ENCODE measurements around the gene ARL11. TPM values are rescaled to one million over a fixed set of nuclear protein-coding genes. Genes with fewer than 3 reads are reported as not detected.

The ARL11 gene
- total and polyA plus RNA-seq, 2 experiments from 2014 or later = 0.10 TPM; not detected in 1

GRCh38 chr13:49651570-49652354, 23.5 kb downstream of the ARL11 start:
- Histone ChIP-seq H4K20me1 (ENCODE audit: insufficient read depth, poor library complexity, severe bottlenecking) (no peaks in the 10 kb centered on the region), H3K4me3 (no peak overlapping the region), H3K9me3 (ENCODE audit: low read depth) (no peaks in the 10 kb centered on the region), H3K27ac (no peak overlapping the region), H3K4me1 (ENCODE audit: insufficient read depth) (no peaks in the 10 kb centered on the region), H2AFZ (no peak overlapping the region), H3K79me2 (no peaks in the 10 kb centered on the region), H3K27me3 (no peaks in the 10 kb centered on the region), H3K4me2 (no peak overlapping the region), H3K36me3 (replicated peaks; ENCODE audit: insufficient read depth, low read depth) (no peaks in the 10 kb centered on the region), H3K9me2 (replicated peaks; ENCODE audit: insufficient read depth) (no peaks in the 10 kb centered on the region)
- DNase-seq (ENCODE audit: low spot score) = no peak
- 85% methylated on average over 17 of the region's 17 CpGs for WGBS (ENCODE audit: low lambda C conversion rate, missing lambda C conversion rate)
- TF ChIP-seq EZH2phosphoT487 (IDR thresholded peaks at IDR 0.05; ENCODE audit: low read depth, severe bottlenecking, unreplicated experiment) (no peak), EZH2 (IDR thresholded peaks at IDR 0.05; ENCODE audit: borderline replicate concordance) (no peak)
- TF ChIP-seq, protein P1, sequence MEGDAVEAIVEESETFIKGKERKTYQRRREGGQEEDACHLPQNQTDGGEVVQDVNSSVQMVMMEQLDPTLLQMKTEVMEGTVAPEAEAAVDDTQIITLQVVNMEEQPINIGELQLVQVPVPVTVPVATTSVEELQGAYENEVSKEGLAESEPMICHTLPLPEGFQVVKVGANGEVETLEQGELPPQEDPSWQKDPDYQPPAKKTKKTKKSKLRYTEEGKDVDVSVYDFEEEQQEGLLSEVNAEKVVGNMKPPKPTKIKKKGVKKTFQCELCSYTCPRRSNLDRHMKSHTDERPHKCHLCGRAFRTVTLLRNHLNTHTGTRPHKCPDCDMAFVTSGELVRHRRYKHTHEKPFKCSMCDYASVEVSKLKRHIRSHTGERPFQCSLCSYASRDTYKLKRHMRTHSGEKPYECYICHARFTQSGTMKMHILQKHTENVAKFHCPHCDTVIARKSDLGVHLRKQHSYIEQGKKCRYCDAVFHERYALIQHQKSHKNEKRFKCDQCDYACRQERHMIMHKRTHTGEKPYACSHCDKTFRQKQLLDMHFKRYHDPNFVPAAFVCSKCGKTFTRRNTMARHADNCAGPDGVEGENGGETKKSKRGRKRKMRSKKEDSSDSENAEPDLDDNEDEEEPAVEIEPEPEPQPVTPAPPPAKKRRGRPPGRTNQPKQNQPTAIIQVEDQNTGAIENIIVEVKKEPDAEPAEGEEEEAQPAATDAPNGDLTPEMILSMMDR (IDR thresholded peaks at IDR 0.05; ENCODE audit: poor library complexity) = no peak

- Histone ChIP-seq H3K79me2 (no peaks in the 10 kb centered on the region), H3K4me3 (no peak overlapping the region), H3K27ac (no peak overlapping the region), H3K4me2 (no peak overlapping the region), H4K20me1 (ENCODE audit: insufficient read depth, poor library complexity, severe bottlenecking) (no peaks in the 10 kb centered on the region), H3K4me1 (ENCODE audit: insufficient read depth) (no peaks in the 10 kb centered on the region), H3K36me3 (replicated peaks; ENCODE audit: insufficient read depth, low read depth) (no peaks in the 10 kb centered on the region), H2AFZ (no peak overlapping the region), H3K9me2 (replicated peaks; ENCODE audit: insufficient read depth) (no peaks in the 10 kb centered on the region), H3K27me3 (no peaks in the 10 kb centered on the region), H3K9me3 (ENCODE audit: low read depth) (no peaks in the 10 kb centered on the region)
- TF ChIP-seq, protein P1 (IDR thresholded peaks at IDR 0.05; ENCODE audit: poor library complexity) = peak; percentile 48
- TF ChIP-seq EZH2 (IDR thresholded peaks at IDR 0.05; ENCODE audit: borderline replicate concordance) (no peak), EZH2phosphoT487 (IDR thresholded peaks at IDR 0.05; ENCODE audit: low read depth, severe bottlenecking, unreplicated experiment) (no peak)
- WGBS (ENCODE audit: low lambda C conversion rate, missing lambda C conversion rate) = 61% methylated on average over 16 of the region's 16 CpGs
- peak; percentile 49 for DNase-seq (ENCODE audit: low spot score)
Observed at GRCh38 chr13:49652355-49653305, 24.3 kb downstream of the ARL11 start.

- H3K27ac ChIP-seq = no peak overlapping the region
- TF ChIP-seq EZH2phosphoT487 (IDR thresholded peaks at IDR 0.05; ENCODE audit: low read depth, severe bottlenecking, unreplicated experiment) = no peak
- TF ChIP-seq, protein P1 (IDR thresholded peaks at IDR 0.05; ENCODE audit: poor library complexity) = no peak
- TF ChIP-seq EZH2 (IDR thresholded peaks at IDR 0.05; ENCODE audit: borderline replicate concordance) = no peak
- H2AFZ ChIP-seq = no peak overlapping the region
- no peak overlapping the region for H3K4me3 ChIP-seq
- no peaks in the 10 kb centered on the region for H3K27me3 ChIP-seq
- no peaks in the 10 kb centered on the region for H3K9me2 ChIP-seq (replicated peaks; ENCODE audit: insufficient read depth)
- no peaks in the 10 kb centered on the region for H3K79me2 ChIP-seq
- no peaks in the 10 kb centered on the region for H3K9me3 ChIP-seq (ENCODE audit: low read depth)
- H3K4me2 ChIP-seq = no peak overlapping the region
- no peaks in the 10 kb centered on the region for H4K20me1 ChIP-seq (ENCODE audit: insufficient read depth, poor library complexity, severe bottlenecking)
- H3K4me1 ChIP-seq (ENCODE audit: insufficient read depth) = no peaks in the 10 kb centered on the region
- DNase-seq (ENCODE audit: low spot score) = no peak
- H3K36me3 ChIP-seq (replicated peaks; ENCODE audit: insufficient read depth, low read depth) = no peaks in the 10 kb centered on the region
Observed at GRCh38 chr13:49653478-49653877, 25.2 kb downstream of the ARL11 start.
